ENCODE measurements around the gene GJB3.

GJB3 gene

GRCh38 chr1:34758751-34759150, 22.3 kb upstream of the GJB3 start:
- TF ChIP-seq CTCF (IDR thresholded peaks at IDR 0.05; ENCODE audit: extremely low read depth, insufficient read depth, missing control alignments) = no peak
- no peak for DNase-seq (ENCODE audit: low spot score)
- in situ Hi-C loops (cut with MboI; ENCODE audit: low pct_unique_long_range_greater_than_20kb, low sequenced_read_pairs, unreplicated experiment) = no loop called here

DNA sequence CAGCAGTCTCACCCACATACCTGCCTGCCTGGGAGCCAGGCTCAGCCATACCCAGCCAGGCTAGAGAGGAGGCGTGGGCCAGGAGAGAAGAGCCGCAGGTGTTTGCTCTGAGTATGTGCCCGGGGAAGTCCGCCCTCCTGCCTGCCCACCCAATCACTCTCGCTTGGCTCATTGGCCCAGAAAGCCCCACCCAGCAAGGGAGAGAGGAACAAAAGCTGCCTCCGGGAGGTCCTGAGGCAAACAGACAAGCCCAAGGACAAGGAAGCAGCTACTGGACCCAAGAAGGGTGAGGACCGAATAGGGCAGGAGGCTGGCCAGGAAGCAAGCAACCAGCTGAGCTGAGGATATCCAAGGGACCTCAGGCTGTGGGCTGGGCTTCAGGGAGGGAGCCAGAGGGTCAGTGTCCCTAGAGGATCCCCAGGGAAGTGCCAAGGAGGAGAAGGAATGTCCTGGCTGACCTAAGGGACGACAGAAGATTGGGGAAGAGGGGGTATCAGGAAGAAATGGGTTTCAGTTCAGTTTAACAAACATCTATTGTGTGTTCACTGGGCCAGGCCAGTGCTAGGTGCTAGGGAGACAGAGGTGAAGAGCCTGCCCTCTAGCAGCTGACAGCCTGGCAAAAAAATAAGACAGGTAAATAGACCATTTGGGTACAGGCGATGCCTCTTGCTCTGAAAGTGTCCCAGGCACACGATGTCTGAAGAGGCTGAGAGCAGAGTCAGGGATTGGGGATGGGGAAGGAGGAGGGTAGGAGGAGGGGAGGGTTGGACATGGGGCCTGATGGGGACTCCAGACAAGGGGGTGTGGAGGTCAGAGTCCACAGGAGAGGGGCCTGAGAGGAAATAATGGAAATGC, 21.3 kb upstream of the GJB3 start, which contains the start of gene GJB4:
Gene GJB4, plus strand, starts transcription at position 238 of the 855 bp plus-strand sequence. CDS start 1,515 bp downstream, outside the sequence.
- DNase-seq (ENCODE audit: low spot score) = no peak
- TF ChIP-seq CTCF (IDR thresholded peaks at IDR 0.05; ENCODE audit: extremely low read depth, insufficient read depth, missing control alignments) = no peak
- in situ Hi-C loops (cut with MboI; ENCODE audit: low pct_unique_long_range_greater_than_20kb, low sequenced_read_pairs, unreplicated experiment) = no loop called here

GRCh38 chr1:34761176-34761761, 19.7 kb upstream of the GJB3 start:
- TF ChIP-seq CTCF (IDR thresholded peaks at IDR 0.05; ENCODE audit: extremely low read depth, insufficient read depth, missing control alignments) = no peak
- in situ Hi-C loops (cut with MboI; ENCODE audit: low pct_unique_long_range_greater_than_20kb, low sequenced_read_pairs, unreplicated experiment) = no loop called here
- DNase-seq (ENCODE audit: low spot score) = no peak

DNA sequence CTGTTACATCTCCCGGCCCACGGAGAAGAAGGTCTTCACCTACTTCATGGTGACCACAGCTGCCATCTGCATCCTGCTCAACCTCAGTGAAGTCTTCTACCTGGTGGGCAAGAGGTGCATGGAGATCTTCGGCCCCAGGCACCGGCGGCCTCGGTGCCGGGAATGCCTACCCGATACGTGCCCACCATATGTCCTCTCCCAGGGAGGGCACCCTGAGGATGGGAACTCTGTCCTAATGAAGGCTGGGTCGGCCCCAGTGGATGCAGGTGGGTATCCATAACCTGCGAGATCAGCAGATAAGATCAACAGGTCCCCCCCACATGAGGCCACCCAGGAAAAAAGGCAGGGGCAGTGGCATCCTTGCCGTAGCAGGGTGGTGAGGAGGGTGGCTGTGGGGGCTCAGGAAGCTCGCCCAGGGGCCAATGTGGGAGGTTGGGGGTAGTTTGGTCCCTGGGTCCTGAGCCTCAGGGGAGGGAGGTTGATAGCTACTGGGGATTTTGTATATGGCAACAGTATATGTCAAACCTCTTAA, 19.2 kb upstream of the GJB3 start:
- in situ Hi-C loops (cut with MboI; ENCODE audit: low pct_unique_long_range_greater_than_20kb, low sequenced_read_pairs, unreplicated experiment) = no loop called here
- DNase-seq (ENCODE audit: low spot score) = no peak
- TF ChIP-seq CTCF (IDR thresholded peaks at IDR 0.05; ENCODE audit: extremely low read depth, insufficient read depth, missing control alignments) = no peak

DNA sequence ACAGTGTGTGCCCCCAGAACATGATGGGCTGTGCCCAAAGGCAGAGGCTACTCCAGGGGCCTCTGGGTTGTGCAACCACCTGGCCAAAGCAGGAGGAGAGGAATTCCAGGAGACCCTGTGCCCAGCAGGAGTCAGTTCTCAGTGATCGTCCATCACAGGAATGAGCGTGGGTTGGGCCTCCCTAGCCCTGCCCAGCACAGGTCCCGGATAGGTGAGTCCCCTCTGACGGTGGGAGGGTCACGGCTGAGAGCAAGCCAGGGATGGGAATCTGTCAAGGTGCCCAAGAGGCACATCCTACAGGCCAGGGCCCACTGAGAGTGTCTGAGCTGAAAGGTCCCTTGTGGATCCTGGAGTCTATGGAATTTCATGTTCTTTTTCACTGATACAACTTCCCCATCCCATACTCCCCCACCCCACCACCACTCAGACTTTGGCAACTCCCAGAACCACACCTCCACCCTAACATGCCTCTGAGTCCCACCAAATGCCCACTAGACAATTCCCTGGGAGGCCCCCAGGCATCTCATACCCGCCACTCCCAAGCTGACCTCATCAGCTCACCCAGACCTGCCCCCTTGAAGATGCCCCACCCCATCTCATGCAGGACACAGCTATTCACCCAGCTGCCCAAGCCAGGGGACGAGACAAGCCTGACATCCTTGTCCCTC, 18.4 kb upstream of the GJB3 start:
- no peak for DNase-seq (ENCODE audit: low spot score)
- in situ Hi-C loops (cut with MboI; ENCODE audit: low pct_unique_long_range_greater_than_20kb, low sequenced_read_pairs, unreplicated experiment) = no loop called here
- TF ChIP-seq CTCF (IDR thresholded peaks at IDR 0.05; ENCODE audit: extremely low read depth, insufficient read depth, missing control alignments) = no peak

- no peak for TF ChIP-seq CTCF (IDR thresholded peaks at IDR 0.05; ENCODE audit: extremely low read depth, insufficient read depth, missing control alignments)
- no peak for DNase-seq (ENCODE audit: low spot score)
- in situ Hi-C loops (cut with MboI; ENCODE audit: low pct_unique_long_range_greater_than_20kb, low sequenced_read_pairs, unreplicated experiment) = no loop called here
These were observed 17.8 kb upstream of the GJB3 start for GRCh38 chr1:34763142-34763781.

All from GM13977 (cell line).